SU-DHL-6 (cell line): ENCODE results near the gene NR2E1.

Source experiments
- H2AFZ ChIP-seq: fragments of 200-600 bp; sonication (generic); 2 replicates; pipeline ENCODE4 v1.6.1; 2014; ENCODE audit warnings: low read depth, mild to moderate bottlenecking, moderate library complexity, mixed read lengths, antibody characterized with exemption, low read length; ENCODE audit not compliant: severe bottlenecking
- H3F3A ChIP-seq: fragments of 200-600 bp; shearing (Covaris generic); 2 replicates; pipeline ENCODE4 v1.6.0; 2016; ENCODE audit warnings: antibody characterized with exemption, mild to moderate bottlenecking; ENCODE audit not compliant: insufficient read depth
- H3K27ac ChIP-seq: fragments of 200-600 bp; sonication (generic); 2 replicates; pipeline ENCODE4 v1.5.1; 2016; ENCODE audit warnings: low read depth, mild to moderate bottlenecking, low read length, moderate library complexity, mixed read lengths
- H3K27me3 ChIP-seq: fragments of 200-600 bp; sonication (generic), shearing (Covaris generic); 2 replicates; pipeline ENCODE4 v1.6.0; 2014; ENCODE audit warnings: mild to moderate bottlenecking, low read length
- H3K36me3 ChIP-seq: fragments of 200-600 bp; sonication (generic); 2 replicates; pipeline ENCODE4 v1.6.1; 2014; ENCODE audit warnings: mild to moderate bottlenecking, low read length, mixed read lengths
- H3K4me2 ChIP-seq: fragments of 300-600, 200-600 bp; shearing (Covaris generic), sonication (generic); 2 replicates; pipeline ENCODE4 v1.6.0; 2014; ENCODE audit warnings: low read length, low read depth, mild to moderate bottlenecking; ENCODE audit not compliant: poor library complexity, severe bottlenecking
- H3K4me3 ChIP-seq: fragments of 200-600 bp; sonication (generic); 2 replicates; pipeline ENCODE4 v1.5.1; 2014; ENCODE audit warnings: antibody characterized with exemption, low read length, mild to moderate bottlenecking, mixed read lengths; ENCODE audit not compliant: insufficient read depth, poor library complexity, severe bottlenecking
- H3K79me2 ChIP-seq: fragments of 200-600 bp; sonication (generic); 2 replicates; pipeline ENCODE4 v1.6.1; 2014; ENCODE audit warnings: mild to moderate bottlenecking, low read length, moderate library complexity; ENCODE audit not compliant: insufficient read depth
- H3K9ac ChIP-seq: fragments of 200-600 bp; sonication (generic); 2 replicates; pipeline ENCODE4 v1.7.0; 2014; ENCODE audit warnings: mild to moderate bottlenecking, low read length
- H3K9me2 ChIP-seq: fragments of 200-600 bp; sonication (generic); replicated peaks from 2 replicates; pipeline ENCODE4 v1.6.1; 2014; ENCODE audit warnings: low read length; ENCODE audit not compliant: insufficient read depth
- H3K9me3 ChIP-seq: fragments of 200-600 bp; sonication (generic); 2 replicates; pipeline ENCODE4 v1.6.1; 2014; ENCODE audit warnings: low read length, mixed read lengths; ENCODE audit not compliant: insufficient read depth
- H4K20me1 ChIP-seq: fragments of 200-600 bp; sonication (generic); 2 replicates; pipeline ENCODE4 v1.6.1; 2014; ENCODE audit warnings: low read depth, mild to moderate bottlenecking, antibody characterized with exemption, low read length, moderate library complexity, mixed read lengths
- EZH2phosphoT487 ChIP-seq: fragments of 200-600 bp; sonication (generic), shearing (Covaris generic); conservative IDR thresholded peaks from 2 replicates; pipeline ENCODE4 v1.6.1; 2018; ENCODE audit warnings: mild to moderate bottlenecking, antibody characterized with exemption, low read length, moderate library complexity, mixed read lengths
- TF ChIP-seq, protein P1 (sequence below): fragments of 200-600 bp; sonication (generic); IDR thresholded peaks from one replicate; pipeline ENCODE4 v1.5.1; 2017; ENCODE audit warnings: antibody characterized with exemption, mild to moderate bottlenecking, low read length, moderate library complexity; ENCODE audit not compliant: insufficient read depth, poor library complexity, severe bottlenecking

The NR2E1 gene

DNA sequence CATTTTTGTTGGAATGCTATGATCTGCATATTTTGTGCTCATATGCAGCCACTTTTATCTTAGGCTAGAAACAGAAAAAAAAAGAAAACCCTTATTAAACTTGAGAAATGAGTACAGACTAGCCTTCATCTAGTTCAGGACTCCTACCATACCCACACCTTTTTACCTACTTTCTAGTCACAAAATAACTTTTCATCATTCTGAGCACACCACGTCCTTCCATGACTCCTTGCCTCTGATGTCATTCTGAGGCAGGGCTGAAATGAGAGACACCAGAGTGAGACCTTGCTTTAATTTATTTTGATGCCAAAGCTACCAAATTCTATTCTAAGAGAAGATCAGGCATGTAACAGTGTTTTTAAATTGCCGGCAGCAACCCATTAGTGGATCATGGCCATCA lies 56.2 kb downstream of the NR2E1 start:
- no peak overlapping the region for H3K9ac ChIP-seq
- no peaks in the 10 kb centered on the region for H3F3A ChIP-seq
- H2AFZ ChIP-seq = no peak overlapping the region
- no peak overlapping the region for H3K27ac ChIP-seq
- H3K4me3 ChIP-seq = no peak overlapping the region
- peaks cover 12% of the 10 kb centered on the region; the same call in 1 of the 2 replicates for H3K79me2 ChIP-seq
- no peaks in the 10 kb centered on the region for H4K20me1 ChIP-seq
- H3K4me2 ChIP-seq = no peak overlapping the region
- H3K36me3 ChIP-seq = peaks cover 15% of the 10 kb centered on the region; the same call in 1 of the 2 replicates
- no peaks in the 10 kb centered on the region for H3K9me2 ChIP-seq
- no peaks in the 10 kb centered on the region for H3K27me3 ChIP-seq
- no peaks in the 10 kb centered on the region for H3K9me3 ChIP-seq
- TF ChIP-seq, protein P1, sequence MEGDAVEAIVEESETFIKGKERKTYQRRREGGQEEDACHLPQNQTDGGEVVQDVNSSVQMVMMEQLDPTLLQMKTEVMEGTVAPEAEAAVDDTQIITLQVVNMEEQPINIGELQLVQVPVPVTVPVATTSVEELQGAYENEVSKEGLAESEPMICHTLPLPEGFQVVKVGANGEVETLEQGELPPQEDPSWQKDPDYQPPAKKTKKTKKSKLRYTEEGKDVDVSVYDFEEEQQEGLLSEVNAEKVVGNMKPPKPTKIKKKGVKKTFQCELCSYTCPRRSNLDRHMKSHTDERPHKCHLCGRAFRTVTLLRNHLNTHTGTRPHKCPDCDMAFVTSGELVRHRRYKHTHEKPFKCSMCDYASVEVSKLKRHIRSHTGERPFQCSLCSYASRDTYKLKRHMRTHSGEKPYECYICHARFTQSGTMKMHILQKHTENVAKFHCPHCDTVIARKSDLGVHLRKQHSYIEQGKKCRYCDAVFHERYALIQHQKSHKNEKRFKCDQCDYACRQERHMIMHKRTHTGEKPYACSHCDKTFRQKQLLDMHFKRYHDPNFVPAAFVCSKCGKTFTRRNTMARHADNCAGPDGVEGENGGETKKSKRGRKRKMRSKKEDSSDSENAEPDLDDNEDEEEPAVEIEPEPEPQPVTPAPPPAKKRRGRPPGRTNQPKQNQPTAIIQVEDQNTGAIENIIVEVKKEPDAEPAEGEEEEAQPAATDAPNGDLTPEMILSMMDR = no peak
- no peak for TF ChIP-seq EZH2phosphoT487

DNA sequence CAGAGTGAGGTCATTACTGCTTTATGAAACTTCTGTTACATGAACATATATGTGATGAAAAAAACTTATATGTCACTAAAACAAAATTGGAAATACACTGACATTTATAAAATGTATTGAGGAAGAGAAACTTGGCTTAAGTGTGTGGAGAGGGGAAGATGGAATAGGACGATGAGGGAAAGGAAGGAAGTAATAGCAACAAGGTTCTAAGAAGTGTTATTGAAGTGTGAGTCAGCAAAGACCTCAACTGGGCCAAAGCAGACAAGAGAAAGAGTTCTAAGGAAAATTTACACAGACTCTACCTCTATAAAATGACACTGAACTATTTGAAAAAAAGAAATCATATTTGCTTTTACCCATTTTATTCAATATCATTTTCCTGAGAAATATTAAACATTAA lies 56.7 kb downstream of the NR2E1 start:
- no peak overlapping the region for H3K4me3 ChIP-seq

DNA sequence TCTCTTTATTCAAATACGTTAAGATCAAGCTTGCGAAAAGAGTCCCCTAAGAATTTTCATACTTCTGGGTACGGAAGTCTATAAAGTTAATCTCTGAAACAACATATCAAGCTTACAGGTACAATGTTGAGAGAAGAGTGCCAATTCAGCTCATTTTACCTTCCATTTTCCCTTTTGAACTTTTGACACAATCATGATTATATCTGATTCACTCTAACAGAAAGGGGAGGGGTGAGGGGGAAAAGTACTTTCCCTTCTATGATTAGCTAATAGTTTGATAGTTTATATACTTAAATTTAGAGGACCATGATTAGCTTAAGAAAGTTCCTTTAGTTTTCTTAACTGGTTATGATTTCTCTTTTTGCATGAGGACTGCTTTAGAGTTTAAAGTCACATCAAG lies 61.5 kb downstream of the NR2E1 start:
- H3F3A ChIP-seq = no peaks in the 10 kb centered on the region
- no peak overlapping the region for H3K4me3 ChIP-seq
- H3K79me2 ChIP-seq = peaks cover 50% of the 10 kb centered on the region

More for the DNA sequence above, 56.7 kb downstream of the NR2E1 start:
- Histone ChIP-seq H2AFZ (no peak overlapping the region), H3K4me2 (no peak overlapping the region), H3K36me3 (peaks cover 15% of the 10 kb centered on the region; the same call in 1 of the 2 replicates), H4K20me1 (no peaks in the 10 kb centered on the region), H3K79me2 (peaks cover 16% of the 10 kb centered on the region; the same call in 1 of the 2 replicates), H3K9me3 (no peaks in the 10 kb centered on the region), H3K27ac (no peak overlapping the region), H3K9me2 (no peaks in the 10 kb centered on the region), H3F3A (no peaks in the 10 kb centered on the region), H3K27me3 (no peaks in the 10 kb centered on the region), H3K9ac (no peak overlapping the region)
- TF ChIP-seq EZH2phosphoT487 = no peak

DNA sequence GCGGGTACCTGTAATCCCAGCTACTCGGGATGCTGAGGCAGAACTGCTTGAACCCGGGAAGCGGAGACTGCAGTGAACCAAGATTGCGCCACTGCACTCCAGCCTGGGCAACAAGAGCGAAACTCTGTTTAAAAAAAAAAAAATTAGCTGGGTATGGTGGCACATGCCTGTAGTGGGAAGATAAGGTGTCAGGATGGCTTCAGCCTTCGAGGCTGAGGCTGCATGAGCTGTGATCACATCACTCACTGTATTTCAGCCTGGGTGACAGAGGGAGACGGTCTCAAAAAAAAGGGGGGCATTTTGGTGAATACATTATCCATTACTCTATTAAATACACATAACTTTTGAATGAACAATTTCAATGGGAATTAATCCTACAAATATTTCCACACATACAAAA lies 62.6 kb downstream of the NR2E1 start:
- Histone ChIP-seq H2AFZ (no peak overlapping the region), H3F3A (no peaks in the 10 kb centered on the region), H4K20me1 (no peaks in the 10 kb centered on the region), H3K9ac (no peak overlapping the region), H3K9me3 (no peaks in the 10 kb centered on the region), H3K4me3 (no peak overlapping the region), H3K36me3 (no peaks in the 10 kb centered on the region), H3K27ac (no peak overlapping the region), H3K9me2 (no peaks in the 10 kb centered on the region), H3K27me3 (no peaks in the 10 kb centered on the region), H3K4me2 (no peak overlapping the region), H3K79me2 (peaks cover 62% of the 10 kb centered on the region)
- TF ChIP-seq, protein P1 = no peak
- TF ChIP-seq EZH2phosphoT487 = no peak

More for the DNA sequence above, 61.5 kb downstream of the NR2E1 start:
- Histone ChIP-seq H3K9me2 (no peaks in the 10 kb centered on the region), H3K9me3 (no peaks in the 10 kb centered on the region), H3K9ac (no peak overlapping the region), H3K36me3 (peaks cover 2% of the 10 kb centered on the region; the same call in 1 of the 2 replicates), H3K27me3 (no peaks in the 10 kb centered on the region), H3K27ac (no peak overlapping the region), H3K4me2 (no peak overlapping the region), H4K20me1 (no peaks in the 10 kb centered on the region), H2AFZ (no peak overlapping the region)
- TF ChIP-seq, protein P1 = no peak
- TF ChIP-seq EZH2phosphoT487 = no peak
